HL-60 (cell line): Measurements from ENCODE around the gene EXOC7.

Experiments
- DNase-seq, 2 experiments: peaks; one replicate each; pipeline ENCODE4 v3.0.0-alpha.2; 2010 to 2020; ENCODE audit warnings: low read depth in 1 of 2, low spot score in 1 of 2
- H3K27ac ChIP-seq: fragments of 250-450 bp; sonication (Bioruptor Pico); replicated peaks from 2 replicates; pipeline ENCODE4 v1.5.1; 2020; ENCODE audit warnings: mild to moderate bottlenecking, moderate library complexity
- H3K27me3 ChIP-seq: fragments of 250-450 bp; sonication (Bioruptor Pico); 2 replicates; pipeline ENCODE4 v1.5.1; 2021; ENCODE audit warnings: mild to moderate bottlenecking, moderate library complexity; ENCODE audit not compliant: insufficient read depth, poor library complexity, severe bottlenecking
- H3K4me3 ChIP-seq: replicated peaks from 2 replicates; pipeline ENCODE4 v1.5.1; 2011; ENCODE audit warnings: mild to moderate bottlenecking, control low read depth, low read length; ENCODE audit not compliant: insufficient read depth
- CTCF ChIP-seq: IDR thresholded peaks from one replicate; pipeline ENCODE4 v1.5.1; 2011; ENCODE audit warnings: low read length, control low read depth, inconsistent platforms; ENCODE audit not compliant: insufficient read depth
- GABPA ChIP-seq: IDR thresholded peaks from 2 replicates; pipeline ENCODE4 v1.6.1; 2012; ENCODE audit warnings: low read depth
- POLR2AphosphoS5 ChIP-seq: IDR thresholded peaks from 2 replicates; pipeline ENCODE4 v1.6.1; 2012; ENCODE audit warnings: low read depth
- REST ChIP-seq: IDR thresholded peaks from 2 replicates; pipeline ENCODE4 v1.6.1; 2012; ENCODE audit warnings: low read depth; ENCODE audit not compliant: insufficient replicate concordance
- SPI1 ChIP-seq: IDR thresholded peaks from 2 replicates; pipeline ENCODE4 v1.6.1; 2012; ENCODE audit warnings: low read depth, mild to moderate bottlenecking, borderline replicate concordance

EXOC7 gene

GRCh38 chr17:76145231-76146052, 41.9 kb upstream of the EXOC7 start:
- DNase-seq, result no peak
- Histone ChIP-seq H3K4me3 (no peak overlapping the region), H3K27ac (no peak overlapping the region), H3K27me3 (peaks cover 9% of the 10 kb centered on the region)
- TF ChIP-seq GABPA (no peak), REST (no peak), CTCF (no peak), POLR2AphosphoS5 (no peak), SPI1 (no peak)

GRCh38 chr17:76142585-76143041, 39.0 kb upstream of the EXOC7 start:
- DNase-seq, result no peak
- H3K4me3 ChIP-seq, result no peak overlapping the region
- H3K27ac ChIP-seq, result no peak overlapping the region
- TF ChIP-seq GABPA, result no peak
- no peak for TF ChIP-seq CTCF
- no peak for TF ChIP-seq SPI1
- no peak for TF ChIP-seq POLR2AphosphoS5
- no peak for TF ChIP-seq REST
- H3K27me3 ChIP-seq, result peaks cover 24% of the 10 kb centered on the region

- Histone ChIP-seq H3K27ac (no peak overlapping the region), H3K27me3 (peaks cover 24% of the 10 kb centered on the region), H3K4me3 (no peak overlapping the region)
- no peak for DNase-seq
- no peak for TF ChIP-seq CTCF
- TF ChIP-seq GABPA, result no peak
- TF ChIP-seq REST, result no peak
- TF ChIP-seq SPI1, result no peak
- TF ChIP-seq POLR2AphosphoS5, result no peak
Observed at GRCh38 chr17:76142039-76142584, 38.5 kb upstream of the EXOC7 start.
